DMS114 treated with DMSO at 0.1 percent for 48 hours (cell line): Measurements from ENCODE around the gene TSPAN11.

Experiments used
- DNase-seq: peaks from one replicate; lab custom pipeline; 2025; ENCODE audit not compliant: unreplicated experiment; lab: John Stamatoyannopoulos, UW

TSPAN11 gene

DNA sequence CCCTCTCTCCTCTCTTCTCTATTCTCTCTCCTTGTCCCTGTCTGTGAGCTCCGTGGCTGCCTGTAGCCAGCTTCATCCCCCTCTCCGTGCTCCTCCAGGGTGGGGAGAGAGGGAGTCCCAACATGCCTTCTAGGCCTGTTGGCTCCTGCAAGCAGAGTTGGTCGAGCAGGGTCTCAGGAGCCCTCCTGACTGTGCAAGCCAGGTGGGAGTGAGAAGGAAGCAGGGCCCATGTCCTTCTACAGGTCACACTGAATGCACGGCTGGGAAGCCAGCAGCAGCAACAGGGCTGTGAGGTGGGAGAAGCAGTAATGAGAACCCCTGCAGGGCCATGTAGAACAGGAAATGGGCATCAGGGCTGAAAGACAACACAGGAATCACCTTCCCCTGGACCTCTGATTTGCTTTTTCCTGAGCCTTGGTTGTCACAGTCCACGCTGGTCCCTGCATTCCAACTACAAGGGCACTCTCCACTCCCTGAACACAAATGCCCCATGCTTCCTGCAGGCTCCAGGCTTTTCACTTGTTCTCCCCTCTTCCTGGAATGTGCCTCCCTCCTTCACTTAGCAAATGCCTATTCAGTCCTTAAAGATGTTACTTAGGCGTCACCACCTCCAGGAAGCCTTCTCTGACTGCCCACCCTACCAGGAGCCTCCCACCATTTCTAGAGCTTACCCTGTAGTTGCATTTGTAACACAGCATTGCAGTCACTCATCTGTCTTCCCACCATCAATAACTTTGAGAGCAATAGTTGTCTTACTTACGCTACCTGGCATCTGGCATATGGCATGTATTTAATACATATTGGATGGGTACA, 51.2 kb downstream of the TSPAN11 start:
- no peak for DNase-seq

DNA sequence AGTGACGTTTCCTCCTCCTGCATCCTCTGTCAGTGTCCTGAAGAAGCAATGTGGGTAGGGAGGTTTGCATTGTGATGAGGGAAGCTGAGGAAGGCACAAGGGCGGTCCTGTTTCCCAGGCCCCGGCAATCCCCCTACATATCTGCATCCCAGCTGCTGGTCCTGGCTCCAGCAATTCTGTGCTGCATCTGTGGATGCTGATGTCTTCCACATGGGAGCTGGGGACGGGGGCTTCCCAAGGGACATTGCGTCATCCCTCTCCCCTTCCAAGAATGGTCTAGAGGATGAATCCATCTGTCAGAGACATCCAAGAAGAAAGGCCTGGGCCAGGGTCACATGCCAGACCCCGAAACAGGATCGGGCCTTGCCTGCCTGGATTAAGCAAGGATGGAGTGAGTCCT, 52.1 kb downstream of the TSPAN11 start:
- no peak for DNase-seq

DNA sequence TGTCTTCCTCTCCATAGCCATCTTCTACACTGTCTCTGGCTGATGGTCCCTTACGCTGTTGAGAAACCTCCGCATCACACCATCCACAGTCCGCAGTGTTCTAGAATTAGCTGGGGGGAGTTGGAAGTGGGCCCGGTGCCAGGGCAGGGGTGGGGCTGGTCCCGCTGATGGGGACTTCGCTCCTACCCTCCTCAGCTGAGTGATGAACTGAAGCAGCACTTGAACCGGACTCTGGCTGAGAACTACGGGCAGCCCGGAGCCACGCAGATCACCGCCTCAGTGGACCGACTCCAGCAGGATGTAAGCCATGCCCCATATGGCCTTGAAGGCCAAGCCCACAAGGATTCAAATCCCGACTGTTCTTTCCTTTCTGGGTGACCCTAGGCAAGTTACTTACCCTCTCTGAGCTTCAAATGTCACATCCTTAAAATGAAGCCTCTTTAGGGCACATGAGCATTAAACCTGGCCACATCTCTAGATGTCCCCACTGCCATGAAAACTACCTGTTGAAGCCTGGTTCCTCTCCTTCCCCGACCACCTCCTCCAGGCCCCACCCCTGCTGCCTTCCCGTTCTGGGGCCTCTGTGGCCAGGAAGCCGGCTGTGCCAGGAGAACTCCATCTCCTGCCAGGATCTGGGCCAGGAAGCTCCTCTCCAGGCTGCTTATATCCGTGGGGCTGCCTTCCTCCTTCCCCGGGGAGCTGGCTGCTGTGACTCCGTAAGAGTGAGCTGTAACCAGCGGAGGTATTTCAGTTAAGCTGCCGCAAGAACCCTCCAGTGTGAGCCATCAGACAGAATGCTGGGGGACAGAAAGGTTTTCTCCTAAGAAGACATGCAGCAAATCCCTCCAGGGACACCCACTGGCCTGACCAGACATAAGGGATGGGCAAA, 53.1 kb downstream of the TSPAN11 start:
- DNase-seq, result no peak

DNA sequence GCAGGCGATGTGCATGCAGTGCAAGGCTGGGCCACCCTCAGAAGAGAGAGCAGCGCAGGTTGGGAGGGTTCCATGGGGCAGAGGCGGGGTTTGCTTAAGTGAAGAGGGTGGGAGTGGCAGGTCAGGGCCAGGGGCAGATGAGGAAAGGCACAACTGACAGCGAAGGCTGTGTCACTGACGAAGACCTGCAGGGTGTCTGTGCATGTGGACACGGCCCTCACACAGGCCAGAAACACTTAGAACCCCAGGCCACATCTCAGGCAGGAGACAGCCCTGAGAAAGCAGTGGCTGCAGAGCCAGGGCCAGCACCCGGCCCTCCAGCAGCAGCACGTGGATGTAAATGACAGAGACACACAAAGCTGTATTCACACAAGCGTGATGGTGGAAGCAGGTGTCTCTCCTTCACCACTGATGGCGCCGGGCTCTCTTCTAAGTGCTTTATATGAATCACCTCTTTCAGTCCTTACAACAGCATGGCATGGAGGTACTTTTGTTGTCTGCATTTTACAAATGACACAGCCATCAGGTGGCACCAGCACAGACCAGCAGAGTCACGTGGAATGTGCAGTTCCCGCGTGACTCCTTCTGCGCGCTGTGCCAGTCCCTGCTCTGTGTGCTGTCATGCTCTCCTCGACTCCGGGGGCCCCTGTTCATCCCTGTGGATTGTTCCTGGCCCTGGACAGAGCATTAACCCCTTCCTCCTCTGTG, 54.6 kb downstream of the TSPAN11 start:
- no peak for DNase-seq

DNA sequence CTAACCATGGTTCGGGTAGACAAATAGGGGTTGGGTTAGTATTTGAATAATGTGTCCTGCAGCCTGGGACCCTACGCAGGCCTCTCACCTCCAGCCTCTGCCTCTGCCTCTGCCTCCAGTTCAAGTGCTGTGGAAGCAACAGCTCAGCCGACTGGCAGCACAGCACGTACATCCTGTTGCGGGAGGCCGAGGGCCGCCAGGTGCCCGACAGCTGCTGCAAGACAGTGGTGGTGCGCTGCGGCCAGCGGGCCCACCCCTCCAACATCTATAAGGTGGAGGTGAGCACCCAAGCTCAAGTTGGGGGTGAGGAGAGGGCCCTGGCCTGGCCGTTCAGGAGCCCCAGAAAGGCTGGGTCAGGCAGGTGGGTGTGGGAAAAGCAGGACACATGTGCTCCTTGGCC, 55.9 kb downstream of the TSPAN11 start:
- no peak for DNase-seq

DNA sequence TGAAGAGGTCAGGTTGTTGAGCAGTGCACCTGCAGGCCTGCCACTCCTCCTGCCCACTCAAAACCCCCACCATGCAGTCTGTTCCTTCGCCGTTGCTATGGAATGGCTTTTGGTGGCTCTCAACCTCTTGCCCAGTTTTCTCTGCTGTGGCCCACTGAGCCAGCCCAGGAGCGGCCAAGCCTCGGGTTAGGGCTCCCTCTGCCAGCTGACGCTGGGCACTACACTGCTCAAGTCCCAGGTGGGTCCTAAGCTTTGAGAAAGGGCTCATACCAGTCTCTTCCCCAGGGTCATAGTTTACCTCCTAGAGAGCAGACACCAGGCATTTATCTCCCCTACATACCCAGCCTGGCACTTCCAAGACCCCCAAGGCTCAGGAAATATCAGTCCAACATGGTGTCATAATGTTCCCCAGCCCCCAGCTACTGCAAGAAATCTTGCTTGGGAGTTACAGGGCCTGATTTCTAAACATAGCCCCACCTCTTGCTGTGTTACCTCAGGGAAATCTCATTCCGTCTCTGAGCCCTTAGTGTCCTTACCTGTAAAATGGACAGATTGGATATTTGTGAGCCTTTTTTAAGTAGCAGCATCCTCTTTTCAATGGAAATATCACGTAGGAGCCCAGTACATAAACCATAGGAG, 59.4 kb downstream of the TSPAN11 start:
- peak; percentile 44 for DNase-seq

DNA sequence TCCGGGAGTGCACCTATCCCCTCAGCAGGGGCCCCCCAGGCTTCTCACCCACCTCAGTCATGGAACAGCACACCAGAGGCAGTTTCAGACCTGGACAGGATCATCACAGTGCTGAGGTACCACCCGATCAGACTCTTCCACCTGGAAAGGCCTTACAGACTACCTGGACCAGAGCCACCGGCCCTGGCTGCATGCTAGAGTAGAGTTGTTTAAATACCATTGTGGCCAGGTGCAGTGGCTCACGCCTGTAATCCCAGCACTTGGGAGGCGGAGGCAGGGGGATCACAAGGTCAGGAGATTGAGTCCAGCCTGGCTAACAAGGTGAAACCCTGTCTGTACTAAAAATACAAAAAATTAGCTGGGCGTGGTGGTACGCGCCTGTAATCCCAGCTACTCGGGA, 61.5 kb downstream of the TSPAN11 start:
- no peak for DNase-seq

DNA sequence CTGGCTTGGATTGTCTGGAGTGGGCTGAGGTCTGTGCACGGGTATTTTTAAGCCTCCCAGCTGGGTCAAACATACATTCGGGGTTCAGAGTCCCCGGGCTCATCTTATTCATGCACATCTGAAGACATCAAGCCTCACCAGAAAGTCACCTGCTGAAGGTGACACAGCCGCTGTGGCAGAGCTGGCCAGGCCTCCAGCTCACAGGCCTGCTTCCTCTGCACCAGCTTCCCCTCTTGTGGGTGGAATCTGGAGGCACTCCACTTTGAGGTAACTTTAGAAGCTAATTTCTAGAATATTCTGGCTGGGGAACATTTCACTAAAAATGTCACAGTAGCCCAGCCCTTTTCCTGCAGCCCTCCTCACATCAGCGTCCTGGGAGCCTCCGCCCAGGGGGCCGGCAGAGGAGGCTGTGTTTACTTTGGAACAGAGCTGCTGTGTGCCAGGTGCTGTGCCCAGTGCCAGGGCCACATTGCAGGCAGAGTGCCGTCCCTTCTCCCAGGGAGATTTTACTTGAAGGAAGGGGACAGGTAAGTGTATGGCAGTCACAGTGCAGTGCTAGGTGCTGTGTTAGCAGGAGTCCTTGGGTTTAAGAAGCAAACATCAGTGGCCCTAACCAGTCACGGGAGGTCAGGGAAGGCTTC, 62.2 kb downstream of the TSPAN11 start:
- DNase-seq, result no peak

DNA sequence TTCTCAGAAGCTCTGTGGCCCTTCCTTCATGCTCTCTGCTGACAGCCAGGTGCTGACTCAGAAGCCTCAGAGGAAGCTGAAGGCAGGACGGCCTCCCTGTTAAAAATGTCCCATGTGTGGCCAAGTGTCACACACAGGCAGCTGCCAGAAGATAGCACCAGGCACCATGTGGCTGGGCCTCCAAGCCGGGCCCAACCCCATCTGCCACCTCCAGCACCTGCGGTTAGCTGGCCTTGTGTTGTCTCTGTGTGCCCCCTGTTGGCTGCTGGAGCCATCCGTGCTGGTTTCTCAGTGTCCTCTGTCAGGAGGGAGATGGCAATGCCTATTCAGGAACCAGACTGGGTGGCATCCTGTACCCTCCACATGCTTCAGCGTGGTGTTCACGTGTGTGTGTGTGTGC, 63.2 kb downstream of the TSPAN11 start:
- no peak for DNase-seq

DNA sequence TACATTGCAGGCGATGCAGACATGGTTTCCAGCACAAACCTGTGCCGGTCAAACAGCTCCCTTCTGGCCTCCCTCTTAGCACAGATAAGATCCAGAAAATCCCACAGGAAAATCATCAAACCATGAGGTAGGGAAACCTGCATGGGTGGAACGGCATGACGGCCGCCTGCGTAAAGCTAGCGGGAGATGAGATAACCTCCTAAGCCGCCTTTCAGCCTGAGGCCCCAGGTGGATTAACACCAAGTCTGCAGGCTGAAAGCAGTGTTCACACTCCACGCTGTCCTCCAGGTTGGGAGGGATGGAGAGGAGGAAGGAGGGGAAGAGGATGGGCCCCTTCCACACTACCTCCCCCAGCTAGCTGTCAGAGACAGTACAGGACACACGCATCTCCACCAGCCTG, 63.8 kb downstream of the TSPAN11 start:
- no peak for DNase-seq

DNA sequence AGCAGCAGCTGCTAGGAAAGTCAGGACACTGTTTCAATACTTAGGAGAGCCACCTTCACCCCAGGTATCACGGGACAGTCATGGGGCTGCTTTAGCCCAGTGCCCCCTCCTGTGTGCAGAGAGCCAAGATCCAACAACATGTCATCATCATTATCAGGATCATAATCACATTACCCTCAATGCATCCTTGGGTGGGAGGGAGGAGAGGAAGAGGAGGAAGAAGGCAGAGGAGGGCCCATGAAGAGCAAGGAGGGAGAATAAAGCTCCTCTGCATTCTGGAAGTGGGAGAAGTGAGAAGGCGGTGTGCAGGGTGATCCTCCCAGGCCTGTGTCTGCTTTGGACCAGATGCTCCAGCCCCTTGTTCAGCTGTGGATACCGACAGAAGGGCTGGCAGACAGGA, 64.2 kb downstream of the TSPAN11 start:
- no peak for DNase-seq

DNA sequence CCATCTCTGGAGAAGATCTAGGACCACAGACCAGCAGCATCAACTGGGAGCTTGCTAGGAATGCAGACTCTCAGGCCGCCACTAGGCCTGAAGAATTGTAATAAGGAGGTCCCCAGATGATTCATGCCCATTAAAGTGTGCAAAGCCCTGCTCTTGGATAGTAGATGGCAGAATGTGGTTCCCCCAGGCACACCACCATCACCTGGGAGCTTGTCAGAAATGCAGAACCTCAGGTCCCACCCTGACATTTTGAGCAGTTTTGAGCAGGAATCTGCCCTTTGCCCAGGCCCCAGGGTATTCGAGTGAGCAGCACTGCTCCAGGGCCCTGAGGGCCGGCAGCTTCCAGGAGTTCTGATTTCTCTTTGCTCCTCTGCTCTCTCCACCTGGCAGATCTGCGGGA, 64.9 kb downstream of the TSPAN11 start:
- DNase-seq, result no peak

DNA sequence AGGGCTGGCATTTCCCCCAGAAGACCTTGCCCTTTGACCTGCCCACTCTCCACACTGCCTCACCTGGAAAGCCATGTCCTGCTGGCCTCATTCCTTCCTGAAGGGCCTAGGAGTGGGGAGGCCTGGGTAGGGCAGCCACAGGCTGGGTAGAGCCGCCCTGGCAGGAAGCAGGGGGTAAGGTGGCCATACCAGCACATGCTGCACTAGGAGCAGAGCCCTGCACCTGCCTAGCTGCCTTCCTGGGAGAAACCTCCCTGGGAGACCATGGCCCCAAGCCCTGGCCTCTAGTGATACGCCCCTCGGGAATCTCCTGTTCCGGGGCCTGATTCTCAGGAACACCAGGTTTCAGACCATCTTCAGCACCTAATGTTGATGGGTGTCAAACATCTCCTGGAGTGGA, 65.8 kb downstream of the TSPAN11 start:
- DNase-seq, result no peak

DNA sequence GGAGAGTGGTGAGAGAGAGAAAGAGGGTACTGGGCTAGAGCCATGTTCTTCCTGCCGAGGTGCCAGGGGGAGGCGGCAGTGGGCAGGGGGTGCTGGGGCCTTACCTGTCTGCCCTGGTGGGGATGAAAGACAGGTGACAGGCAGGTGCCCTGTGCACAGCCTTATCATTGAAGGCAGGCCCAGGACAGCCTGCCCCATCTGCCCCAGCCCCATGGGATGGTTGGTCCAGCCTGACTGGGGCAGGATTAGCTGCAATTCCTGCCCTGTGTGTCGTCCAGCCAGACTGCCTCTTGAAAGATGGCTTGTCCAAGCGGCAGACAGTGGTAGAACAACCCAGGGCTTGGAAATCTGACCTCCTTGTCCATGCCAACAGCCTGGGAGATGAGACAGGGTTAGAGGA, 67.2 kb downstream of the TSPAN11 start:
- DNase-seq, result no peak

DNA sequence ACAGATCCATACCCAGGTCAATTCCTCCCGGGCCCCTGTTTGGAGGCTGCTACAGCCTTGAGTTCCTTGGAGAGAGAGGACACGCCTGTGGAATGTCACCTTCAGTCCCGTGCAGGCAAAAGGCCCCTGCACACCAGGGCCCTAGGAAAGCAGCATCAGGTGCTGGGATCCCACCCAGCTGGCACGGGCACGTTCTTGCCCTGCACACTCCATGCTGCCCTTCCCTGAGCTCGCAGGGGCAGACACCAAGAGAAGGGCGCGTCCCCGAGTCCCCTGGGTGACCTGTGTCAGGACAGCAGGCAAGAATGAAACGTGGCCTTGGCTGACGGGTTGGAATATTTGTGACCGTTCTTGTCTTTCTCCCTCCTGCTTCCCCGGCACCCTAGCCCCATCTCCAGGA, 67.7 kb downstream of the TSPAN11 start:
- no peak for DNase-seq

DNA sequence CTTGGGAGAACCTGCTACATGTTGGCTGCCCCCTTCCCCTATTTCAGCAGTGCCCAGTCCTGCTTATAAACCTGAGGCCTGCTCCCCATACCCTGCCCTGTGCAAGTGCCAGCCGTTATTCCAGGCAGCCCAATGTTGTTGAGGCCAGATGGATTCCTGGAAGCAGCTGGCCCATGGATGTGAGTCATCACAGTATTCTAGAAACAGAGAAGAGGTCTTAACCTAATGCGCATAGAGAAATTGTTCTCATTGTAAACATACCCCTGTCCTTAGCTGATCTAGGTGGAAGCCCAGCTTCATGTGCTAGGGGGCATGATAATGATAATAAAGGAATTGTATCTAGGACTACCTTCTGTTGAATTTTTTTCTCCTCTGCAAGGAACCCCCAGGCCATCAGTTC, 69.7 kb downstream of the TSPAN11 start:
- DNase-seq, result no peak

DNA sequence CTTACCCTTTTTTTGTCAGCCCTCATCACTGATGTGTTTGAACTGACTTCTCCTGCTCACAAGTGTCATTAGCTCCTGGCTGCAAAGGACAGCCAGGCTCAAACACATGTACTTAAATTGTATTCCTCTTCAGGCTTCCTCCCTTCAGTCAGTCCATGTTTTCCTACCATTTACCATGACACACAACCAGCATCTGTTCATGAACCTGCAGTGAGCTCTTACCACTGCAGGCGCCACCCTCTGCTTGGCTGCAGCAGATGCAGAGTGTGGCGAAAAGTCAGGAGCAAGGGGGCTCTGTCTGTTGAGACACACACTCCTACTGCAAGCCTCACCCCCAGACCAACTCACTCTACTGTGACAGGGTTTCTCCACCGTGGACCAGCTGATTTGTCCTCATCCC, 70.2 kb downstream of the TSPAN11 start:
- DNase-seq, result no peak

DNA sequence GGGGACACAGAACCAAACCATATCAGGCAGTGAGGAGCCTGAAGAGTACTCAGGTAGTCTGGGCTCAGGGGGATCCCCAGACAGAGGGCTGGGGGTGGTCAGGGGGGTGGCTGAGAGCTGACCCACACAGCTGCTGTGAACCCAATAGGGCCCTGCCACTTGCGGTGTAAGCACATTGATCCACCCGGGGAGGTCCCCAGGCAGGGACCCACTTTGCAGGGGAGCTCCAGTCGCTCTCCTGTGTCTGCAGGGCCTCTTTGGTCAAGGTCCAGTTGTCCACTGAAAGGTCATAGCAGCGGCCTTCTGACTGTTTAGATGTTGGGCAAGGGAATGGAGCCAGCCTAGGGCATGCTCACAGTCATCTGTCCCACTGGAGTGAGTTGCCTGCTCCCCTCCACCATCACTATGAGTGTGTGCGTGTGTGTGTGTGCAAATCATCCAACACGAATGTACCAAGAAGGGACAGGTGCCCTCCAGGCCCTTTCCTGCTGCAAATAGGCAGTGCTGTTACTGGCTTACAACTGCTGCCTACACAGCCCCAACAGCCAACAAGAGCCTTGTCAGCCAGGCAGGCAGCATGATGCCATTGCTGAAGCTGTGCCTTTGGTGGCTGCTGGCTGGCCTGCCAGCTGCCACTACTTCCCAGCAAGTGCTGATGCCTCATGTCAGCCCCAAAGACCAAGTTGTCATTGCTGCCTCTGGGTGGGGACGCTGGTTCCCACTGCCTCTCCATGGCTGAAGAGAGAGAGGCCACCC, 71.3 kb downstream of the TSPAN11 start:
- DNase-seq, result no peak

DNA sequence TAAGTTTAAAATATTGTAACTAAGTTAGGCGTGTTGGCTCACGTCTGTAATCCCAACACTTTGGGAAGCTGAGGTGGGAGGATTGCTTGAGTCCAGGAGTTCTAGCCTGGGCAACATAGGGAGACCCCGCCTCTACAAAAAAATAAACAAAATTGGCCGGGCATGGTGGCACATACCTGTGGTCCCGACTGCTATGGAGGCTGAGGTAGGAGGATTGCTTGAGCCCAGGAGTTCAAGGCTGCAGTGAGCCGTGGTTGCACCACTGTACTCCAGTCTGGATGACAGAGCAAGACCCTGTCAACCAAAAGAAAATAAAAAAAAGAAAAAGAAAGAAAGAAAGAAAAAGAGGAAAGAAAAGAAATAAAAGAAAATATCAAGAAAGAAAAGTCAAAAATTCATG, 72.5 kb downstream of the TSPAN11 start:
- no peak for DNase-seq

DNA sequence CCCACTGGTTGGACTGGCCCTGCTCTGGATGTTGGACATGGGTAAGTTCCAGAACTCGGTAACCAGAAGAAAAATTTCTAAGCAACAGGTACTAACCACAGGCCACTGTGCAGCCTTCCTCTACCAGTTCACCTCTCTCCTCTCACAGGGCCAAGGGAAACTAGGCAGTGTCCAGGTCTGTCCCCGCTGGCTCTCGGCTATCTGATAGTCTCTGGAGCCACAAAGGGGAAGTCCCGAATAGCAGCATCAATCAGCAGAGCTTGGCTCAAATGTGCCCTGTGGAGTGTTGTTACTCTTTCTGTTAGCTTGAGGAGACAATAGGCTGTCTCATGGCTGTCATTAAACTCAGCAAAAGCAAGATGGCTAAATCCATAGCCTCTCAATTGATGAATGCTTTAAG, 73.2 kb downstream of the TSPAN11 start:
- no peak for DNase-seq
